ENCODE measurements around the gene NKD2.

NKD2 gene

GRCh38 chr5:1029945-1030625 lies 21.5 kb downstream of the NKD2 start:
- DNase-seq (ENCODE audit: low read depth in 2 of 2): no peak

DNA sequence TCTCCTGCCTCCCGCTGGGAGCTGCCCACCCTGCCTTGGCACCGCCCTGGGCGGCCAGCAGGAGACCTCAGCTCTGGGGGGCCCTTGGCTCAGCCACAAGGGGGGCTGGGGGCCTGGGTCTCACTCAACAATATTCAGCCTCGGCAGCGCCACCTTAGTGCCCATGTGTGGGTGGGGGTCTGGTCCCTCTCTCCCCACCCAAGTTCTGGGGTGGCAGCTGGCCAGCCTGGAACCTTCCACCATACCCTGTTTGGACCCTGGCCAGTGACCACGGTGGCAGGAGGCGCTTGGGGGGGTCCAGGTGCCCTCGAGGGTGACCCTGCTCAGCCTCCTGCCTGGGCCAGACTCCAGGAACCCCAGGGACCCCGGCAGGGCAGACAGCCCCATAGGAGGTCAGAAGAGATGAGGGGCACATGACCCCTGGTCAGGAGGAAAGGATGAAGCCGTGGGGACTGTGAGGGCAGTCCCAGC lies 22.2 kb downstream of the NKD2 start:
- no peak for DNase-seq (ENCODE audit: low read depth in 2 of 2)

- DNase-seq (ENCODE audit: low read depth in 2 of 2): no peak
These were observed 22.8 kb downstream of the NKD2 start for GRCh38 chr5:1031306-1031959.

DNA sequence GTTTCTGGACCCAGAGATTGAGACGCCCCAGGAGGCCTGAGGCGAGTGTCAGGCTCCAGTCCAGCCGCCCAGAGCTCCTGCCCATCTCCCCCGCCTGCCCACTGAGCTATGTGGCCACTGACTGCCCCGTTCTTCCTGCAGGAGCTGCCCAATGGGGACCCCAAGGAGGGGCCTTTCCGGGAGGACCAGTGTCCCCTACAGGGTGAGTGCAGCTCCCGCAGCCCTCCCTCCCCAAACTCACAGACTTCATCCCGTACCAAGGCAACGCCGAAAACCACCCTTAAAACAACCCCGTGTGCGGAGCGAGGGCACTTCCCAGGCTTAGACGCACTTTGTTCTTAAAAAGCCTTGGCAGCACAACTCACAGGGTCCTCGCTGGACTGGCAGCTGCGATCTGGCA lies 23.4 kb downstream of the NKD2 start:
- no peak for DNase-seq (ENCODE audit: low read depth in 2 of 2)

DNA sequence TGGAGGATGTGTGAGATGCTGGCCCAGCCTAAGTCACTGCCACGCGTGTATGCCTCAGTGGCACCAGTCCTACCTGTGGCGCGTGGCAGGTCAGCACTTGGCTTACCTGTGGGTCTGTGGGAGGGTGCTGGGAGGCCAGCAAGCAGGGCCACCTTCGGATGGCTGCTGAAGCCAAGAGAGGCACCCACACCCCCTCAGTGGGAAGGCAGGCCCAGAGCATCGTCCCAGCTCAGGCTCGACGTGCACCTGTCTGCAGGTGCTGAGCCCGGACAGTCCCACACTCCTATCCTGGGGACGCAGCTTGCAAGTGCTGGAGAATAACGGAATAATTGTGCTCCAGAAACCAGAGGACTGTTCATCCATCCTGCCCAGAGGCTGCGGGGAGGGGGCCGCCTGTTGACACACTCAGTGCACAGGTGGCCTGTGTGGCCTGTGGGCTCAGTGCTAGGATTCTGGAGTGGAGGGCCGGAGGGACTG lies 24.0 kb downstream of the NKD2 start:
- DNase-seq (ENCODE audit: low read depth in 2 of 2): no peak

DNA sequence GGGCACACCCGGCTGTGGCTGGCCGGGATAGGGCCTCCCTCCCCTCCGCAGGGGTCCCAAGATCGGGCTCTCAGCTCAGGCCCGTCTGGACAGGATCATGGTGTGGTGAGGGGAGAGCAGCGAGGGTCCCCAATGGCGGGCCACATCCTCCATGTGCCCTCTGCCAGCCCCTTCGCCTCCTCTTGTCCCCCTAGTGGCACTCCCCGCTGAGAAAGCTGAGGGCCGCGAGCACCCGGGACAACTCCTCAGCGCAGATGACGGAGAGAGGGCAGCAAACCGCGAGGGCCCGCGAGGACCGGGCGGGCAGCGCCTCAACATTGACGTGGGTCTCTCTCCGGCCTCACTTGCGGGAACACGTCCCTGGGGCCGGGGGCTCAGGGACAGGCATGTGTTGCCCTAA lies 24.6 kb downstream of the NKD2 start:
- no peak for DNase-seq (ENCODE audit: low read depth in 2 of 2)

DNA sequence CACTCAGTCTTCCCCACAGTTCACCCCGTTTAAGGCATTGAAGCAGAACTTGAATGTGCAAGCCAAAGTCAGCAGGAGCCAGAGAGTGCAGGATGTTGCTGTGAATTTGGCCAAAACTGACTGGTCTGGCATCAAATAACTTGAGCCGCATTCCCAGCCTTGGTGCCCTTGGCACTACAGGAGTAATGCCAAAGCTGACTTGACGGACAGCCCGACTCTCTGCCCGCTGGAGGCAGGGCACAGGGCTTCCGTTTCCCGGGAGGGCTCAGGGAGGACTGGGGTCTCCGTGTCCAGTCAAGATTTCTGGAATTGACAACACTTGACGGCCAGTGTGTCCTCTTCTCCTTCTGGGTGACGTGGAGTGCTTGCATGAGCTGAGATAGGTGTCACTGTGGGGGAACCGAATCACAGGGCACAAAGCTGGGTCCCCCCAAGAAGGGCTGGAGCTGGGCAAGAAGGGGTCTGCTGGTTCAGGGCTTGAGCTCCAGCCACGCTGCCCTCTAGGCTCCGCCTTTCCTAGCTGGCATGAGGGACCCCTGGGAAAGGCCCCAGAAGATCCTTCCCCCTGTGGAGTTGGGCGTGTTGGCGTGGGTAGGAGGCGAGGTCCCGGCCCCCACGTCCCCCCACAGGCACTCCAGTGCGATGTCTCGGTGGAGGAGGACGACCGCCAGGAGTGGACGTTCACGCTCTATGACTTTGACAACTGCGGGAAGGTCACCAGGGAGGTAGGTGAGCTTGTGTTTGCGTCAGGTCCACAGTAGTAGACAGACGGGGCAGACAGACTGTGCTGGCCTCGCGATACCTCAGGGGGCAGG lies 25.2 kb downstream of the NKD2 start:
- no peak for DNase-seq (ENCODE audit: low read depth in 2 of 2)

GRCh38 chr5:1034421-1034905 lies 25.9 kb downstream of the NKD2 start:
- no peak for DNase-seq (ENCODE audit: low read depth in 2 of 2)

DNA sequence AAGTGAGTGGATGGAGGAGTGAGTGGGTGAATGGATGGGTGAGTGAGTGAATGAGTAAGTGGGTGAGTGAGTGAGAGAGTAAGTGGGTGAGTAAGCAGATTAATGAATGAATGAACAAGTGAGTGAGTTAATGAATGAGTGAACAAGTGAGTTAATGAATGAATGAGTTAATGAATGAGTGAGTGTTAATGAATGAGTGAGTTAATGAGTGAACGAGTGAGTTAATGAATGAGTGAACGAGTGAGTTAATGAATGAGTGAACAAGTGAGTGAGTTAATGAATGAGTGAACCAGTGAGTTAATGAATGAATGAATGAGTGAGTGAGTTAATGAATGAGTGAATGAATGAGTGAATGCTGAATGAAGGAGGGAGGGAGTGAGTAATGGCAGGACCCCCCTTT lies 26.4 kb downstream of the NKD2 start:
- no peak for DNase-seq (ENCODE audit: low read depth in 2 of 2)

- no peak for DNase-seq (ENCODE audit: low read depth in 2 of 2)
These were observed 27.1 kb downstream of the NKD2 start for GRCh38 chr5:1035421-1036405.

DNA sequence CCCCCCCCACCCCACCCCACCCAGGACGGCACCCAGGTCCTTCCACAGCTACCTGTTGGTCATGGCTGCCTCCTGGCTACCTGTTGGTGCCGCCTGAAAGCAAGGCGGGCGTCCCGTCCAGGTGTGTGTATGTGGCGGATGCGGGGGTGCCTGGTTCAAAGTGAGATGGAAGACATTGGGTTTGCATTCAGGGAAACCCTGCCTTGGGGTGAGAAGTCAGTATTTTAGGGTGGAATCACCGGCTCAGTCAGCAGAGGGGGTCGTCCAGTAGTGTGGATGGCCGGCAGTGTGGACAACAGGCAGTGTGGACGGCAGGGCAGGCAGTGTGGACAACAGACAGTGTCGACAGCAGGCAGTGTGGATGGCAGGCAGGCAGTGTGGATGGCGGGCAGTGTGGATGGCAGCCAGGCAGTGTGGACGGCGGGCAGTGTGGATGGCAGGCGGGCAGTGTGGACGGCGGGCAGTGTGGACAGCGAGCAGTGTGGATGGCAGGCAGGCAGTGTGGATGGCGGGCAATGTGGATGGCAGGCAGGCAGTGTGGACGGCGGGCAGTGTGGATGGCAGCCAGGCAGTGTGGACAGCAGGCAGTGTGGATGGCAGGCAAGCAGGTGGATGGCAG lies 28.0 kb downstream of the NKD2 start:
- no peak for DNase-seq (ENCODE audit: low read depth in 2 of 2)

- DNase-seq (ENCODE audit: low read depth in 2 of 2): no peak
These were observed 28.6 kb downstream of the NKD2 start for GRCh38 chr5:1037123-1037670.

GRCh38 chr5:1037671-1038416 lies 29.2 kb downstream of the NKD2 start:
- DNase-seq (ENCODE audit: low read depth in 2 of 2): no peak

DNA sequence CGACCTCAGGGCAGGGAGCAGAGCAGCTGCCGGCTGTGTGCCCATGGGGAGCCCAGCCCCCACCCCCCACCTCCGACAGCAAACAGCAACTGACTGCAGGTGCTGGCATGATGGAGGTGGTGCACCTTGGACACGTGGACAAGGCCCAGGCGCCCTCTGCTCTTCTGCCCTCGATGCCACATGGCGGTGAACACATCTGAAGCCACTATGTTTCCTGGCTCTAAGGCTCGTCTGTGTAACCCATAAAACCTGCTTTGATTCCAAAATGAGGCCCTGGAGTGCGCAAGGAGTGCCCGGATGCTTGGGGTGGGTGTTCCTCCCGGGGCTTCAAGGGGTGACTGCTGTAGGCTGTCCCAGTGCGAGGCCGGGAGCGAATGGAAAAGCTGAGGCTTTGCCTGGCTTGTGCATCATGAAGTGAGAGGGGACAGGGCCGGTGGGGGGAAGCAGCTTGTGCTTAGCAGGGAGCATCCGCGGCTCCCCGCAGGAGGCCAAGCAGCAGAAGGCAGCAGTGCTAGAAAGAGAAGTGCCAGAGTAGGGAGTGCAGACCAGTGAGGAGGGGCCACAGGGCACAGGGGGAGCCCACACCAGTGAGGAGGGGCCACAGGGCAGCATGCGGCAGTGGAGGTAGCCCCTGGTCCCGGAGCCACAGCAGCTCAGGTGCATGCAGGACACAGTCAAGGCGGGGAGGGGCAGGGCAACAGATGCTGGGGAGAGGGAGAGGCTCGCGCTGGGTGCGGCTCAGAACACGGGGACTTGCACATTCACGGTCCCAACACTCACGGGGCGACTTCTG lies 30.0 kb downstream of the NKD2 start:
- no peak for DNase-seq (ENCODE audit: low read depth in 2 of 2)

DNA sequence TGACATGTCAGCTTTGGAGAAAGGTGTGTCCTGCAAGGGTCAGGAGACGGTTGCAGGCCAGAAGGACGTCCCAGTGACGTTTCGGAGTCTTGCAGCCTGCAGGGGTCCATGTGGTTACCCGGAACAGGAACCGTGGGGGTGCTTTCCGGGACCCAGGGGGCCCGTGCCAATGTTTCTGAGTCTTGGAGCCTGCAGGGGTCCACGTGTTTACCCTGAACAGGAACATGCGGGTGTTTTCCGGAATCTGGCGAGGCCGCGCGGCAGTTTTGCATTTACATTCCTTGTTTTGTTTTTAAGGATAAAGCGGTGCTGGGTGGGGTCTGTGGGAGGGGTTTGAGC lies 30.6 kb downstream of the NKD2 start:
- DNase-seq (ENCODE audit: low read depth in 2 of 2): no peak

DNA sequence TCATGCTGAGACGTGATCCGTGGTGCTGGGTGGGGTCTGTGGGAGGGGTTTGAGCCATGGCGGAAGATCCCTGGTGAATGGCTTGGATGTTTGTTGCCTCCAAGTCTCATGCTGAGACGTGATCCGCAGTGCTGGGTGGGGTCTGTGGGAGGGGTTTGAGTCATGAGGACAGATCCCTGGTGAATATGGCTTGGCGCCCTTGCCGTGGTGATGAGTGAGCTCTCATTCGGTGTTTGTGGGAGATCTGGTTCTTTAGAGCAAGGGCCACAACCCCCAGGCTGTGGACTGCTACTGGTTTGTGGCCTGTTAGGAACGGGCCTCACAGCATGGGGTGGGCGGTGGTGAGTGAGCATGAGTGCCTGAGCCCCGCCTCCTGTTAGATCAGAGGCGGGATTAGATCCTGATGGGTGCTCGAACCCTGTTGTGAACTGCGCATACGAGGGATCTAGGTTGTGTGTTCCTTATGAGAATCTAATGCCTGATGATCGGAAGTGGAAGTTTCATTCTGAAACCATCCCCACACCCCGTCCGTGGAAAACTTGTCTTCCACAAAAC lies 31.2 kb downstream of the NKD2 start:
- DNase-seq (ENCODE audit: low read depth in 2 of 2): no peak

DNA sequence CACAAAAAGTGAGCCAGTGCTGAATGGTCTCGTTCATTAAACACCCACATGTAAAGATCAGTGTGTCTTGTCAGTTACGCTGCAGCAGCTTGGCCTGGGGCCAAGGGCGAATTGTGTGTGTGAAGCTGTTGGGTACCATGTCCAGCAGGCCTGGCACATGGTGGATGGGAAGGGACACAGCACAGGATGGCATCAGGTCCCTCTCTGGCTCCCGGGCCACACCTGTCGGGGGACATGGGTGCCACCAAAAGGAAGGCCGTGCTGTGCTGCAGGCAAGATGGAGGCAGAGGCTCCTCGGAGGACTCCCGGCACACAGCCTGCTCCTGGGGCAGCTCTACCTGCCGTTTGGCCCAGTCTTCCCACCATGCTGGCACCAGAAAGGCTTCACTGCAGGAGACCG lies 32.0 kb downstream of the NKD2 start:
- no peak for DNase-seq (ENCODE audit: low read depth in 2 of 2)

DNA sequence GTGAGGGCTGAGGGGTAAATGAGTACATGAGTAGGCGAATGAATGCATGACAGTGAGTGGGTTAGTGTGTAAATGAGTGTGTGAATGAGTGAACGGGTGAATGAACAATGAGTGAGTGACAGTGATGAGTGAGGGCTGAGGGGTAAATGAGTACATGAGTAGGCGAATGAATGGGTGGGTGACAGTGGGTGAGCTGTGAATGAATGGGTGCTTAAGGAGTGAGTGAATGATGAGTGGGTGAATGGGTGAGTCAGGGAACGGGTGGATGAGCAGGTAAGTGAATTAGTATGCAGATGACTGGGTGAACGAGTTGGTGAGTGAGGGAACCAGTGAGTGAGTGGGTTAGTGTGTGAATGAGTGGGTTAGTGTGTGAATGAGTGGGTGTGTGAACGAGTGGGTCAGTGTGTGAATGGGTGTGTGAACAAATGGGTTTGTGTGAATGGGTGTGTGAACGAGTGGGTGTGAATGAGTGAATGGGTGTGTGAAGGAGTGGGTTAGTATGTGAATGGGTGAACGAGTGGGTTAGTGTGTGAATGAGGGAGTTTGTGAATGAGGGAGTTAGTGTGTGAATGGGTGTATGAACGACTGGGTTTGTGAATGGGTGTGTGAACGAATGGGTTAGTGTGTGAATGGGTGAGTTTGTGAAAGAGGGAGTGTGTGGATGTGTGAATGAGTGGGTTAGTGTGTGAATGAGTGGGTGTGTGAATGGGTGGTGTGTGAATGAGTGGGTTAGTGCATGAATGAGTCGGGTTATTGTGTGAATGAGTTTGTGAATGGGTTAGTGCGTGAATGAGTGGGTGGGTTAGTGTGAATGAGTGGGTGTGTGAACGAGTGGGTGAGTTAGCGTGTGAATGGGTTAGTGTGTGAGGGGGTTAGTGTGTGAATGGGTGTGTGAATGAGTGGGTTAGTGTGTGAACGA lies 32.9 kb downstream of the NKD2 start:
- no peak for DNase-seq (ENCODE audit: low read depth in 2 of 2)
